Activated naive CD4-positive, alpha-beta T cell treated with anti-CD3 and anti-CD28 coated beads, Interleukin-2, amount 10 ng/mL, durations not matched to agents 7 days and 5 days (primary cell): ENCODE measurements around the gene ANLN.

Source experiments
- CTCF ChIA-PET: fragments of 350-600 bp; sonication (Branson Sonifier 250); formaldehyde crosslinking; loops from one replicate; lab custom pipeline; 2021; ENCODE audit warnings: antibody characterized with exemption; lab: Charles Lee
- DNase-seq: peaks from one replicate; pipeline ENCODE4 v3.0.0-alpha.2; 2020
- H3K27ac Mint-ChIP-seq: one replicate; pipeline ENCODE4 v1.8.0; 2021; ENCODE audit warnings: mild to moderate bottlenecking, moderate library complexity, mixed read lengths
- H3K27me3 Mint-ChIP-seq: one replicate; pipeline ENCODE4 v1.8.0; 2021; ENCODE audit warnings: mild to moderate bottlenecking, mixed read lengths
- H3K36me3 Mint-ChIP-seq: one replicate; pipeline ENCODE4 v1.8.0; 2021; ENCODE audit warnings: mixed read lengths
- H3K4me1 Mint-ChIP-seq: one replicate; pipeline ENCODE4 v1.8.0; 2021; ENCODE audit warnings: mixed read lengths
- H3K4me3 Mint-ChIP-seq: one replicate; pipeline ENCODE4 v1.8.0; 2021; ENCODE audit warnings: mild to moderate bottlenecking, moderate library complexity, mixed read lengths
- H3K9me3 Mint-ChIP-seq: one replicate; pipeline ENCODE4 v1.8.0; 2021; ENCODE audit warnings: mixed read lengths

The ANLN gene

GRCh38 chr7:36389371-36390198 is at the start of gene ANLN:
Gene ANLN (plus strand): TSS chr7:36389862. CDS start chr7:36390027, 165 bp downstream.
- no peaks in the 10 kb centered on the region for H3K9me3 Mint-ChIP-seq
- peak within 1 kb of the TSS; percentile 85 for H3K4me3 Mint-ChIP-seq
- DNase-seq, result peak; percentile 88
- peak within 1 kb of the TSS; percentile 83 for H3K27ac Mint-ChIP-seq
- peaks cover 39% of the 10 kb centered on the region for H3K4me1 Mint-ChIP-seq
- H3K36me3 Mint-ChIP-seq, result peaks cover 24% of the 10 kb centered on the region
- CTCF ChIA-PET, result interaction anchor here (0.8 to 2.4 kb wide), 2 partner anchors 22 to 51 kb away, joined by 4 to 11 read pairs; a partner anchor contains a TSS
- peaks cover 20% of the 10 kb centered on the region for H3K27me3 Mint-ChIP-seq

DNA sequence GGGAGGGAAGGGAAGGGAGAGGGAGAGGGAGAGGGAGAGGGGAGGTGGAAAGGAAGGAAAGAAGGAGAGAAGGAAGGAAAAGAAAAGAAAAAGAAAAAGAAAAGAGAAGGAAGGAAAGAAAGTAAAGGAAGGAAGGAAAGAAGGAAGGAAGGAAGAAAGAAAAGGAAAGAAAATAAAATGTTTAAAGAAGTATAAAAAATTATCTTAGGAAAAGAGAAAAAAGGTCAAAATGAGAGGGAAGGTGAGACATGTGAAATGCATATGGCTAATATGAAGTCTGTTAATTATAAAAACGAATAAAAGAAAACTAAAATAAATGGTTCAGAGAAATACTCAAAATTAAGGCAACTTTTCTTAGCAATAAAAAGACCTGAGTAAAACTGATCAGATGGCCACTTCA is 46.1 kb upstream of the ANLN start:
- CTCF ChIA-PET, result no interaction called here
- Mint-ChIP-seq H3K4me1 (no peaks in the 10 kb centered on the region), H3K4me3 (no peak overlapping the region), H3K9me3 (no peaks in the 10 kb centered on the region), H3K36me3 (no peaks in the 10 kb centered on the region), H3K27me3 (peaks cover 10% of the 10 kb centered on the region), H3K27ac (no peak overlapping the region)
- DNase-seq, result no peak

DNA sequence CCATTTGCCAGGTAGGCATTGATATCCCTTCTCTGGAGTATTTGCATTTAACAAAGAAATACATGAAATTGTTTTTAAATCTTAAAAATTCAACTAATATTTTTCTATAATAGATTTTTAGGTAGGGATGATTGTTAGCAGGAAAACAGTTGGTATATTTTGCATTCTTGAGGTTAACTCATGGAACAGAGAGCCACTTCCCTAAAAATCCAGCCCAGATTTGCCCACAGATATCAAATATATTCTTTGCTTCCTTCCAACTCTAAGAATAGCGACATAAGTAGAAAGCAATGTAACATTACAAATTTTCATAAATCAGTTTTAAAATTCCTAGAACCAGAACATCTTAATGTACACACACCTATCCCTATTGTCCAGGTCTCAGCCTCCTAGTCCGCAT is 45.0 kb upstream of the ANLN start:
- Mint-ChIP-seq H3K36me3 (no peaks in the 10 kb centered on the region), H3K4me3 (no peak overlapping the region), H3K27ac (no peak overlapping the region), H3K9me3 (no peaks in the 10 kb centered on the region), H3K27me3 (peaks cover 10% of the 10 kb centered on the region), H3K4me1 (no peaks in the 10 kb centered on the region)
- DNase-seq, result no peak
- CTCF ChIA-PET, result no interaction called here

GRCh38 chr7:36346260-36346831 is 43.3 kb upstream of the ANLN start:
- H3K27me3 Mint-ChIP-seq, result peaks cover 13% of the 10 kb centered on the region
- H3K36me3 Mint-ChIP-seq, result no peaks in the 10 kb centered on the region
- H3K4me1 Mint-ChIP-seq, result no peaks in the 10 kb centered on the region
- DNase-seq, result no peak
- H3K4me3 Mint-ChIP-seq, result no peak overlapping the region
- CTCF ChIA-PET, result no interaction called here
- H3K9me3 Mint-ChIP-seq, result no peaks in the 10 kb centered on the region
- H3K27ac Mint-ChIP-seq, result no peak overlapping the region

DNA sequence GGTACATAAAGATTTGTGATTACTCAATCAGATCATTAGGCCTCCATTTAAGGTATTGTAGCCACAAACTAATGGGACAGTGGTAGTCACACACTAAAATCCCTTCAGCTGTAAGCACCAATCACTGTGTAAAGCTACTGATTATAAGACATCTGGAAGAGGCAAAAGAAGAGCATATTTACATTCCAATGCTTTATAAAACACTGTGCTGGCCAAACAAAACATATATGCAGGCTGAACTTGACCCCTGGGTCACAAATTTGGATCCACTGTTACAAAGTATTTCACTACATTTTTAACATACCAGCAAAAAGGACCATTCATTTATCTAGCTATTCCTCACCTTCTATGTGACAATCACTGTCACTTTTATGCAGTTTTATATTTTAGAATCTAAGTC is 41.4 kb upstream of the ANLN start:
- no peaks in the 10 kb centered on the region for H3K4me1 Mint-ChIP-seq
- DNase-seq, result no peak
- peaks cover 8% of the 10 kb centered on the region for H3K27me3 Mint-ChIP-seq
- no peak overlapping the region for H3K27ac Mint-ChIP-seq
- CTCF ChIA-PET, result interaction anchor here (0.8 kb wide), 1 partner anchor 30 kb away, joined by 3 read pairs; no protein-coding TSS in a partner anchor
- no peak overlapping the region for H3K4me3 Mint-ChIP-seq
- no peaks in the 10 kb centered on the region for H3K9me3 Mint-ChIP-seq
- H3K36me3 Mint-ChIP-seq, result no peaks in the 10 kb centered on the region

DNA sequence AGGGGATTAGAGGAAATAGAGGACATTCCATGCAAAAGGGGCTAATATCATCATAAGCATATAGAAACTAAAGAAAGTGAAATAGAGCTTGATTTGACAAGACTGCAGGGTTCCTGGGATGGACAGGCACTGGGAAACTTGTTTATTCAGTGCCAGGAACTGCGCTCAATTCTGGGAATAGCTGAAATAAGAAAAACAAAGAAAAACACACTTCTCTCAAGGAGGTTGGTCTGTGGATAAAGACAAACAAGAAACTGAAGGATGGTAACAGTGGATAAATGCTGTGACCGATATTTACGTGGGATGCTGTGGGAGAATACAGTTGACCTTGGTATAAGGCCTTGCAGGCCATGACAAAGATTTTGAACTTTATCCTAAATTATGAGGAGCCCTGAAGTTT is 40.9 kb upstream of the ANLN start:
- no peaks in the 10 kb centered on the region for H3K4me1 Mint-ChIP-seq
- no peaks in the 10 kb centered on the region for H3K36me3 Mint-ChIP-seq
- peaks cover 4% of the 10 kb centered on the region for H3K27me3 Mint-ChIP-seq
- H3K9me3 Mint-ChIP-seq, result no peaks in the 10 kb centered on the region
- no peak overlapping the region for H3K27ac Mint-ChIP-seq
- no peak overlapping the region for H3K4me3 Mint-ChIP-seq
- CTCF ChIA-PET, result no interaction called here
- no peak for DNase-seq

GRCh38 chr7:36349626-36350025 is 40.0 kb upstream of the ANLN start:
- H3K27ac Mint-ChIP-seq, result no peak overlapping the region
- no peaks in the 10 kb centered on the region for H3K36me3 Mint-ChIP-seq
- H3K4me3 Mint-ChIP-seq, result no peak overlapping the region
- CTCF ChIA-PET, result no interaction called here
- no peaks in the 10 kb centered on the region for H3K9me3 Mint-ChIP-seq
- peaks cover 8% of the 10 kb centered on the region for H3K27me3 Mint-ChIP-seq
- no peak for DNase-seq
- H3K4me1 Mint-ChIP-seq, result no peaks in the 10 kb centered on the region

DNA sequence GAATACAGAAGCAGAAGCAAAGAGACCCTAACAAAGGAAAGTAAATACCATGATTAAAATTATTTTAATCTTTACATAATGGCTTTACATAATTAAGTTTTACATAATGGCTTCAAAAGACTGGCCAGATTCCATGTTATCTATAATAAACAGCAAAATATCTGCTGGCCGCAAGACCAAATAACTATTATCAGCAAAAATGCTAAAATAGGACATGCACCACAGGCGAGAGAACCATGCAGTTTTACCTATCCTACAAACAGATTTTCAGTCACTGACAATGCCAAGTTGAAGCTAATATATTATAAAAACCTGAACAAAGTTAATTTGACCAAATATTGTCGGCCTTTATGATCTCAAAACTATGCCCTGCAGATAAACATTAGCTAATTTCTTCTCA is 34.2 kb upstream of the ANLN start:
- H3K36me3 Mint-ChIP-seq, result no peaks in the 10 kb centered on the region
- no peaks in the 10 kb centered on the region for H3K4me1 Mint-ChIP-seq
- DNase-seq, result no peak
- no peak overlapping the region for H3K27ac Mint-ChIP-seq
- no peak overlapping the region for H3K4me3 Mint-ChIP-seq
- H3K9me3 Mint-ChIP-seq, result no peaks in the 10 kb centered on the region
- peaks cover 6% of the 10 kb centered on the region for H3K27me3 Mint-ChIP-seq
- CTCF ChIA-PET, result no interaction called here

DNA sequence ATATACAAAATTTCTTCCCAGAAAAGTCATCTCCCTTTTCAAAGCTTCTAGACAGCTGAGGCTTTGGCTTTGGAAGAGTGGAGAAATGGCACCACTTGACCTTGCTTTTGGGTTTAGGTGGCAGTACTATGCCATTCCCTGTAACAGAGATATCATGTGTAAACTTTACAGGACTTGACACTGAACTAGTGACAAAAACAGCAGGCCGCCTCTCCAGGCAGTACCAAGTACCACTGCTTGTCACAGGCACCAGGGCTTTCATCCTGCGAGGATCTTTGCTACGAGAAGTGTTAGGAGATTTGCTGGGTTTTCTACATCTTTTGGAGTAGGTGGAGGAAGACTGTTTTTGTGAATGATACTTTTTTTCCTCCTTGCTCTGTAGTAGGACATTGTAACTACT is 32.6 kb upstream of the ANLN start:
- Mint-ChIP-seq H3K4me1 (no peaks in the 10 kb centered on the region), H3K4me3 (no peak overlapping the region), H3K27me3 (peaks cover 5% of the 10 kb centered on the region), H3K36me3 (no peaks in the 10 kb centered on the region), H3K27ac (no peak overlapping the region), H3K9me3 (no peaks in the 10 kb centered on the region)
- DNase-seq, result no peak
- CTCF ChIA-PET, result no interaction called here

DNA sequence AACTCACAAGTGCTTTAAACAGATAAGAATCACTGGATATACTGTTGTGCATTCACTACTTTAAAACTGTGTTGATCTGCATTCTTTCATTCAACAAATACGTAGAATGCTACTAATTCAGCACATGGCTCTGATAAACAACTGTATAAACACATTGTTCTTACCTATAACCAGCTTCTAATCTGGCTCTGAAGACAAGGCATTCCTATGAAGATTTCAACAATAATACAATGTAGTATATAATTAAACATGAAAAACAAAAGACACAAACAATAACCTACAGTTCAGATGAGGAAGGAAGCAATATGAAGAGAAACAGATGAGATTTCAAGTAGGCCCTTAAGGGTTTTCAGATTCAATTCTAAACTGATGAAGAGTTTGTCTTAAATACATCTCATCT is 31.1 kb upstream of the ANLN start:
- Mint-ChIP-seq H3K4me1 (no peaks in the 10 kb centered on the region), H3K9me3 (no peaks in the 10 kb centered on the region), H3K27ac (no peak overlapping the region), H3K27me3 (peaks cover 8% of the 10 kb centered on the region), H3K36me3 (no peaks in the 10 kb centered on the region), H3K4me3 (no peak overlapping the region)
- no peak for DNase-seq
- CTCF ChIA-PET, result no interaction called here

DNA sequence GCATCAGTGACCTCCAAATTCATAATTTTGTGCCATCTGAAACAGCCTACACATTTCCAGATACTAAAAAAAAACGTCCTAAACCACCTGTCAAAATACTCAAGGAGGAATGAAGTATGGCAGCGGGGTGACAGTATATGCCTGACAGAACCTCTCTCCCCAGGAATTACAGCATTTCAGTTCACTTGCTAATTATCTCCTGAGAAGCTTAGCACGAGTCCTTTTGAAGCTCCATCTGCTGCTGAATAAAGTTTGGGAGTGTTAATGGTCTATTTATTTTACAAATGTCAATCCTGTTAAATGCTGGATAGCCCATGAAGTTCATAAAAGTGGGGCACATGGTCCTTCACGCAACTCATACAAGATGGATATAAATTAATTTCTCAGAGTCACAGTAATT is 29.4 kb upstream of the ANLN start:
- Mint-ChIP-seq H3K36me3 (no peaks in the 10 kb centered on the region), H3K9me3 (no peaks in the 10 kb centered on the region), H3K4me3 (no peak overlapping the region), H3K27ac (no peak overlapping the region), H3K27me3 (peaks cover 13% of the 10 kb centered on the region), H3K4me1 (no peaks in the 10 kb centered on the region)
- no peak for DNase-seq
- CTCF ChIA-PET, result no interaction called here

DNA sequence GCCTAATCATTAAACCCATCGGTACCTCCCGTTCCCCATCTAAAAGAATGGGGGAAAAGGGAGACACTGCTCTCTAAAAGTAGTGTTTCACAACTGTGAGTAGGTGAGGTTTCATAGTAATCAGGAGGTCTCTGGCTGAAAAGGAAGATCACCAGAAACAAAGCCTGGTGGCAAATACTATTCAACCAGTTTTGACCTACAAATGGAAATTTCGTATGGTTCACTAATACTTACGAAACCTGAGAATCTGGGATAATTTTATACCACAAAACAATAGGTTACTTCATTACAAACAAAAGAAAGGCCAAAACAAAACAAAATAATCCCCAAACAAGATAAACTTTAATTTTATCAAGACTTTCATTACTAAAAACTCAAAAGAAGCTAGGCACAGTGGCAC is 28.4 kb upstream of the ANLN start:
- Mint-ChIP-seq H3K4me3 (no peak overlapping the region), H3K9me3 (no peaks in the 10 kb centered on the region), H3K27me3 (peaks cover 17% of the 10 kb centered on the region), H3K27ac (no peak overlapping the region), H3K4me1 (peaks cover under 1% of the 10 kb centered on the region), H3K36me3 (no peaks in the 10 kb centered on the region)
- DNase-seq, result no peak
- CTCF ChIA-PET, result no interaction called here

DNA sequence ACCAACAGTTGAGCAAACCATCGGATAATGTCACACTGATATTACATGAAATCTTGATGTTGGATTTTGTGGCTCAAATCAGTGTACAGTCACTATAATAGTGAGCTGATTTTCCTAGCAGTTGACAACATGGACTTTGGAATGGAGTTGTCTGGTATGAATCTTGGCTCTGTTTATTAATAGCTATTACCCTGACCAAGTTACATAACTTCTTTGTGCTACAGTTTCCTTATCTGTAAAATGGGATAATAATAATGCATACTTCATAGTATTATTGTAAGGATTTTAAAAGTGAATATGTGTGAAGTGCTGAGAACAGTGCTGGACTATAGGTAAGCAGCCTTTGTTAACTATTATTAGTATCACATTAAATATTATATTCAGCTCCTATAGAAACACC is 26.1 kb upstream of the ANLN start:
- CTCF ChIA-PET, result interaction anchor here (1.4 kb wide), 1 partner anchor 44 kb away, joined by 4 read pairs; no protein-coding TSS in a partner anchor
- Mint-ChIP-seq H3K36me3 (no peaks in the 10 kb centered on the region), H3K9me3 (no peaks in the 10 kb centered on the region), H3K4me1 (peaks cover 17% of the 10 kb centered on the region), H3K4me3 (no peak overlapping the region), H3K27ac (no peak overlapping the region), H3K27me3 (peaks cover 35% of the 10 kb centered on the region)
- DNase-seq, result no peak

GRCh38 chr7:36366005-36366717 is 23.5 kb upstream of the ANLN start:
- Mint-ChIP-seq H3K27ac (no peak overlapping the region), H3K9me3 (no peaks in the 10 kb centered on the region), H3K4me3 (peak overlapping the region; percentile 76), H3K36me3 (peaks cover 1% of the 10 kb centered on the region), H3K27me3 (peaks cover 39% of the 10 kb centered on the region), H3K4me1 (peaks cover 20% of the 10 kb centered on the region)
- DNase-seq, result no peak
- CTCF ChIA-PET, result interaction anchor here (1.2 to 2.0 kb wide), 4 partner anchors 12 to 84 kb away, joined by 3 to 11 read pairs (median 6); partner anchors contain the start of gene ANLN
